Effector memory CD8-positive, alpha-beta T cell (primary cell): ENCODE data around the gene OPHN1.
A peak's percentile ranks its signal among the peaks of the same experiment; 100 is the strongest.
"Not testable (repeated sequence)": the region's sequence is repeated elsewhere in the genome, so short reads cannot be mapped to it uniquely, and the experiment has no call there.

Experiments used
- ATAC-seq: fragments of 150-1000 bp; cut with Tn5 transposase; replicated peaks from 2 replicates; pipeline ENCODE4 v1.10.0; 2021; ENCODE audit warnings: mild to moderate bottlenecking, moderate library complexity
- DNase-seq, 3 experiments: peaks; one replicate each; pipeline ENCODE4 v3.0.0; 2021
- H3K27ac Mint-ChIP-seq, 2 donors: one replicate each; pipeline ENCODE4 v1.8.0; 2022; ENCODE audit warnings: mild to moderate bottlenecking in 2 of 2, mixed read lengths in 2 of 2, moderate library complexity in 2 of 2
- H3K27me3 Mint-ChIP-seq, 2 donors: one replicate each; pipeline ENCODE4 v1.8.0; 2022; ENCODE audit warnings: mixed read lengths in 2 of 2
- H3K36me3 Mint-ChIP-seq: one replicate; pipeline ENCODE4 v1.8.0; 2022; ENCODE audit warnings: mild to moderate bottlenecking, moderate library complexity, mixed read lengths; ENCODE audit not compliant: insufficient read depth
- H3K4me1 Mint-ChIP-seq, 2 donors: one replicate each; pipeline ENCODE4 v1.8.0; 2022; ENCODE audit warnings: low read depth in 2 of 2, mixed read lengths in 2 of 2
- H3K4me3 Mint-ChIP-seq, 2 donors: one replicate each; pipeline ENCODE4 v1.8.0; 2022; ENCODE audit warnings: mild to moderate bottlenecking in 2 of 2, mixed read lengths in 2 of 2, moderate library complexity in 2 of 2
- H3K9me3 Mint-ChIP-seq, 2 donors: one replicate each; pipeline ENCODE4 v1.8.0; 2022; ENCODE audit warnings: mixed read lengths in 2 of 2

Gene OPHN1

DNA sequence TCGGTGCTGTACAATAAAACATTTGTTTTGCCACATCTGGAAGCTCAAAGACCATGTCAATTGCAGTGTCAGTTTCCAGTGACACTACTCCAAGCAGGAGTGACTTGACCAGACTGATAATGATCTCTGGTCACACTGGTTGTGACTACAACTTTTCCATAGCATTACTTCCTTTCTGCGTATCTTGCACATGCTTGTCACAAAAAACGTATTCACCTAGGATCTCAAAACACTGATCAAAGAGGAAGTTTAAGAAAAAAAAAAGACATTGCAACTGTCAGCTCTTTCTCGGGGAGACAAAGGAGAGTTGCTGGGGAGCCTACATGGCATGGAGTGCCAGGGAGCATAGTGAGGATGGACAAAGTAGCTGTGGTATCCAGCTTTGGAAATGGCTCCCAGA, 60.6 kb downstream of the OPHN1 start:
- no peaks in the 10 kb centered on the region for H3K4me1 Mint-ChIP-seq
- no peak for DNase-seq
- no peaks in the 10 kb centered on the region for H3K36me3 Mint-ChIP-seq
- no peak overlapping the region for H3K4me3 Mint-ChIP-seq
- H3K27ac Mint-ChIP-seq: no peak overlapping the region
- no peaks in the 10 kb centered on the region for H3K27me3 Mint-ChIP-seq
- ATAC-seq: no peak
- no peaks in the 10 kb centered on the region for H3K9me3 Mint-ChIP-seq

GRCh38 chrX:68369559-68369958, 63.7 kb downstream of the OPHN1 start:
- ATAC-seq: no peak
- Mint-ChIP-seq H3K4me1 (no peaks in the 10 kb centered on the region), H3K36me3 (no peaks in the 10 kb centered on the region), H3K27me3 (no peaks in the 10 kb centered on the region), H3K27ac (no peak overlapping the region), H3K4me3 (no peak overlapping the region), H3K9me3 (no peaks in the 10 kb centered on the region)
- DNase-seq: no peak

GRCh38 chrX:68365341-68365740, 68.0 kb downstream of the OPHN1 start:
- Mint-ChIP-seq H3K4me1 (no peaks in the 10 kb centered on the region), H3K9me3 (no peaks in the 10 kb centered on the region), H3K27ac (no peak overlapping the region), H3K4me3 (no peak overlapping the region), H3K36me3 (no peaks in the 10 kb centered on the region), H3K27me3 (no peaks in the 10 kb centered on the region)
- ATAC-seq (no peak), DNase-seq (no peak)

GRCh38 chrX:68363984-68364383, 69.3 kb downstream of the OPHN1 start:
- H3K27me3 Mint-ChIP-seq: no peaks in the 10 kb centered on the region
- no peaks in the 10 kb centered on the region for H3K4me1 Mint-ChIP-seq
- no peak overlapping the region for H3K4me3 Mint-ChIP-seq
- no peaks in the 10 kb centered on the region for H3K36me3 Mint-ChIP-seq
- no peaks in the 10 kb centered on the region for H3K9me3 Mint-ChIP-seq
- DNase-seq (no peak), ATAC-seq (no peak)
- no peak overlapping the region for H3K27ac Mint-ChIP-seq

DNA sequence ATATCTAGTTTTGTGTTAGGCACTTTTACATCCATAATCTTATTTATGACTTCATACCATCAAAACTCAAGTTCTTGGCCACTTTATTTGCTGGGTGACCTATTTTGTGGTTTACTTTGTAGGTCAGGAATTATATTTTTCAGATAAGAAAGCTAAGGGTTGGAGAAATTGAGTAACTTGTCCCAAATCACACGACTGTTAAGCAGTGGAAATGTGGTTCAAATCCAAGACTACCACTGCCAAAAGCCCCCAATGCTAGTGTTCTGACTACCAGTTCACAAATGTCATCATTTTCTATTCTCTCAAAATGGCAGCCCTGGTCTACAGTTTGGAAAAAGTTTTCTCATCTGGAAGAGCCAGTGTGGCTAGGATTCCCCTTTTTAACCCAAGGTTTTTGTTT, 74.6 kb downstream of the OPHN1 start:
- Mint-ChIP-seq H3K9me3 (no peaks in the 10 kb centered on the region), H3K4me1 (no peaks in the 10 kb centered on the region), H3K4me3 (no peak overlapping the region), H3K27me3 (no peaks in the 10 kb centered on the region), H3K27ac (no peak overlapping the region), H3K36me3 (no peaks in the 10 kb centered on the region)
- DNase-seq (no peak), ATAC-seq (no peak)

- Mint-ChIP-seq H3K27me3 (no peaks in the 10 kb centered on the region), H3K27ac (no peak overlapping the region), H3K4me1 (no peaks in the 10 kb centered on the region), H3K36me3 (no peaks in the 10 kb centered on the region), H3K9me3 (no peaks in the 10 kb centered on the region), H3K4me3 (no peak overlapping the region)
- DNase-seq: no peak
- no peak for ATAC-seq
Observed at GRCh38 chrX:68355629-68355920, 77.7 kb downstream of the OPHN1 start.

DNA sequence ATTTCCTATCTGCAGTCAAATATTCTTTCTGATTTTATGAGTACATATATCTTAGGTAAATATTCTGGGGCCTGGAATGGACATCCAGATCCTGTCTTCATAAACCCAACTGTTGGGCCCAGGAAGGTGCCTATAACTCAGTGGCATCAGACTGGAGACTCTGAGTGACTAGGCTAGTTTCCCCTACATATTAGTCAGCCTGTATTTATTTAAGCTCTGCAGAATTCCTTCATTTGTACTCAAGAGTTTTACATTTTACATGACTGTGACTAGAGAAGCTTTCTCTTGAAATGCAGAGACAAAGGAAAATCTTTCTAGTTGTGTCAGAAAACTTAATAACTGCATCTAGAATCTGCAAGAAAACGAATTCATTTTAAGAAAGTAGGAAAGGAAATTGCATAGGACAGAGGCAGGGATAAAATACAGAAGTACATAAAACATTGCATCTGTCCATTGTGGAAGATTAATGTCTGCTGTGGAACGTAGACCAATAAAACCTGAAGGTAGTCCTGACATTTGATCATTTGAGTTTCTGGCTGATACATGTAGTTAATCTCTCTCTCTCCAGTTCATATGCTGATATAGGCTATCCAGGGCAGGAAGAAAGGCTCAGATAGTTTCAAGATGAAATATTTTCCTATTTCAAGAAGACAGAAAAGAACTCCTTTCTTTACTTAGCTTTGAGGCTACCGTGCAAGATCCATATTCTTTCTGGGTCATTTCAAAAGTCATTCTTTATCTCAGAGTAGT, 78.2 kb downstream of the OPHN1 start:
- H3K36me3 Mint-ChIP-seq: no peaks in the 10 kb centered on the region
- no peak overlapping the region for H3K27ac Mint-ChIP-seq
- H3K4me1 Mint-ChIP-seq: no peaks in the 10 kb centered on the region

GRCh38 chrX:68345025-68345424, 88.3 kb downstream of the OPHN1 start:
- Mint-ChIP-seq H3K27me3 (no peaks in the 10 kb centered on the region), H3K9me3 (no peaks in the 10 kb centered on the region), H3K4me3 (no peak overlapping the region), H3K36me3 (no peaks in the 10 kb centered on the region), H3K4me1 (no peaks in the 10 kb centered on the region), H3K27ac (no peak overlapping the region)
- ATAC-seq (no peak), DNase-seq (no peak)

More for the DNA sequence above, 78.2 kb downstream of the OPHN1 start:
- Mint-ChIP-seq H3K4me3 (no peak overlapping the region), H3K9me3 (no peaks in the 10 kb centered on the region), H3K27me3 (no peaks in the 10 kb centered on the region)
- ATAC-seq (no peak), DNase-seq (no peak)

- H3K4me3 Mint-ChIP-seq: no peak overlapping the region
- H3K36me3 Mint-ChIP-seq: no peaks in the 10 kb centered on the region
- DNase-seq: no peak
- H3K27me3 Mint-ChIP-seq: no peaks in the 10 kb centered on the region
- no peak overlapping the region for H3K27ac Mint-ChIP-seq
- no peaks in the 10 kb centered on the region for H3K4me1 Mint-ChIP-seq
- no peaks in the 10 kb centered on the region for H3K9me3 Mint-ChIP-seq
- ATAC-seq: no peak
Observed at GRCh38 chrX:68343551-68343950, 89.7 kb downstream of the OPHN1 start.

GRCh38 chrX:68332201-68332731, 101.0 kb downstream of the OPHN1 start:
- H3K9me3 Mint-ChIP-seq: no peaks in the 10 kb centered on the region
- H3K4me1 Mint-ChIP-seq: no peaks in the 10 kb centered on the region
- no peaks in the 10 kb centered on the region for H3K27me3 Mint-ChIP-seq
- ATAC-seq (no peak), DNase-seq (no peak)
- no peak overlapping the region for H3K27ac Mint-ChIP-seq
- H3K36me3 Mint-ChIP-seq: no peaks in the 10 kb centered on the region
- no peak overlapping the region for H3K4me3 Mint-ChIP-seq

DNA sequence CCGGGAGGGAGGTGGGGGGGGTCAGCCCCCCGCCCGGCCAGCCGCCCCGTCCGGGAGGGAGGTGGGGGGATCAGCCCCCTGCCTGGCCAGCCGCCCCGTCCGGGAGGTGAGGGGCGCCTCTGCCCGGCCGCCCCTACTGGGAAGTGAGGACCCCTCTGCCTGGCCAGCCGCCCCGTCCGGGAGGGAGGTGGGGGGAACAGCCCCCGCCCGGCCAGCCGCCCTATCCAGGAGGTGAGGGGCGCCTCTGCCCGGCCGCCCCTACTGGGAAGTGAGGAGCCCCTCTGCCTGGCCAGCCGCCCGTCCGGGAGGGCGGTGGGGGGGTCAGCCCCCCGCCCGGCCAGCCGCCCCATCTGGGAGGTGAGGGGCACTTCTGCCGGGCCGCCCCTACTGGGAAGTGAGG, 106.5 kb downstream of the OPHN1 start:
- not testable (repeated sequence) for H3K4me1 Mint-ChIP-seq, H3K27ac Mint-ChIP-seq

GRCh38 chrX:68307769-68308168, 125.5 kb downstream of the OPHN1 start:
- DNase-seq (no peak), ATAC-seq (no peak)
- no peaks in the 10 kb centered on the region for H3K36me3 Mint-ChIP-seq
- no peak overlapping the region for H3K27ac Mint-ChIP-seq
- H3K9me3 Mint-ChIP-seq: no peaks in the 10 kb centered on the region
- peaks cover 0 to 4% of the 10 kb centered on the region in 2 donors for H3K27me3 Mint-ChIP-seq
- H3K4me3 Mint-ChIP-seq: no peak overlapping the region
- H3K4me1 Mint-ChIP-seq: no peaks in the 10 kb centered on the region

More for the DNA sequence above, 106.5 kb downstream of the OPHN1 start:
- H3K27me3 Mint-ChIP-seq, DNase-seq, H3K9me3 Mint-ChIP-seq, H3K36me3 Mint-ChIP-seq, H3K4me3 Mint-ChIP-seq, ATAC-seq: not testable (repeated sequence)

- Mint-ChIP-seq H3K36me3 (no peaks in the 10 kb centered on the region), H3K4me3 (no peak overlapping the region), H3K27me3 (no peaks in the 10 kb centered on the region), H3K9me3 (no peaks in the 10 kb centered on the region), H3K4me1 (no peaks in the 10 kb centered on the region), H3K27ac (no peak overlapping the region)
- peak; percentile 49 for ATAC-seq
- no peak for DNase-seq
Observed at GRCh38 chrX:68304602-68305001, 128.7 kb downstream of the OPHN1 start.

DNA sequence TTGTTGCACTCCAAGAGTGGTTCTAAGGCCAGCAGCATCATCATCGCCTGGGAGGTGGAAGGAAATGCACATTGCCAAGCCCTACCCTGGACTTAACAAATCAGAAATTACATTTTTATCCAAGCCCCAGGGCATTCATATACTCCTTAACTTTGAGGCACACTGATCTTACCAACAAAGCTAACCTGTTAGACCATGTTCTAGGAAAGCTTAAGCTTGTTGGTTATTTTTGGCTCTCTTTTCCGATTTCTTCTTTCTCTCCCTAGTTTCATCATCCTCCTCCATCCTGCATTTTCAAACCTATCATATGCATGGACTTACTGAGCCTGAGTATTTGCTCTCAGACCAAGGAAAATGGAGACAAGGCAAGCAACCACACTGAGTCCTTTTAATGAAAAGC, 133.4 kb downstream of the OPHN1 start:
- Mint-ChIP-seq H3K36me3 (no peaks in the 10 kb centered on the region), H3K4me3 (no peak overlapping the region), H3K27ac (no peak overlapping the region), H3K9me3 (no peaks in the 10 kb centered on the region), H3K4me1 (no peaks in the 10 kb centered on the region), H3K27me3 (no peaks in the 10 kb centered on the region)
- DNase-seq (no peak), ATAC-seq (no peak)

GRCh38 chrX:68292471-68292870, 140.8 kb downstream of the OPHN1 start:
- ATAC-seq (no peak), DNase-seq (no peak)
- Mint-ChIP-seq H3K27me3 (no peaks in the 10 kb centered on the region), H3K4me3 (no peak overlapping the region), H3K4me1 (no peaks in the 10 kb centered on the region), H3K9me3 (no peaks in the 10 kb centered on the region), H3K36me3 (peaks cover 3% of the 10 kb centered on the region), H3K27ac (no peak overlapping the region)
